ENCODE data around the gene LAMP1.

GRCh38 chr13:113365583-113365970 is 68.5 kb downstream of the LAMP1 start:
- TF ChIP-seq POLR2AphosphoS5 (IDR thresholded peaks at IDR 0.05; ENCODE audit: borderline replicate concordance, low read depth, low read length) (no peak), EZH2 (IDR thresholded peaks at IDR 0.05) (no peak)

All from SK-N-MC (cell line).